ENCODE data around the gene EPHA6.
"Not testable (repeated sequence)": the region's sequence is repeated elsewhere in the genome, so short reads cannot be mapped to it uniquely, and the experiment has no call there.

The EPHA6 gene

DNA sequence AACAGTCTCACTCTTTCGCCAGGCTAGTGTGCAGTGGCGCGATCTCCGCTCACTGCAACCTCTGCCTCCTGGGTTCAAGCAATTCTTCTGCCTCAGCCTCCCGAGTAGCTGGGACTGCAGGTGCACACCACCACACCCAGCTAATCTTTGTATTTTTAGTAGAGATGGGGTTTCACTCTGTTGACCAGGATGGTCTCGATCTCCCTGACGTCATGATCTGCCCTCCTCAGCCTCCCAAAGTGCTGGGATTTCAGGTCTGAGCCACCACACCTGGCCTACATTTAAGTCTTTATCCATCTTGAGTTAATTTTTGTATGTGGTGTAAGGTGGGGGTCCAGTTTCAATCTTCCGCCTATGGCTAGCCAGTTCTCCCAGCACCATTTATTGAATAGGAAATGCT lies 211.2 kb downstream of the EPHA6 start:
- DNase-seq (ENCODE audit: low read depth in 2 of 2) = not testable (repeated sequence)

GRCh38 chr3:97029972-97030371 lies 215.6 kb downstream of the EPHA6 start:
- DNase-seq (ENCODE audit: low read depth in 2 of 2) = no peak

DNA sequence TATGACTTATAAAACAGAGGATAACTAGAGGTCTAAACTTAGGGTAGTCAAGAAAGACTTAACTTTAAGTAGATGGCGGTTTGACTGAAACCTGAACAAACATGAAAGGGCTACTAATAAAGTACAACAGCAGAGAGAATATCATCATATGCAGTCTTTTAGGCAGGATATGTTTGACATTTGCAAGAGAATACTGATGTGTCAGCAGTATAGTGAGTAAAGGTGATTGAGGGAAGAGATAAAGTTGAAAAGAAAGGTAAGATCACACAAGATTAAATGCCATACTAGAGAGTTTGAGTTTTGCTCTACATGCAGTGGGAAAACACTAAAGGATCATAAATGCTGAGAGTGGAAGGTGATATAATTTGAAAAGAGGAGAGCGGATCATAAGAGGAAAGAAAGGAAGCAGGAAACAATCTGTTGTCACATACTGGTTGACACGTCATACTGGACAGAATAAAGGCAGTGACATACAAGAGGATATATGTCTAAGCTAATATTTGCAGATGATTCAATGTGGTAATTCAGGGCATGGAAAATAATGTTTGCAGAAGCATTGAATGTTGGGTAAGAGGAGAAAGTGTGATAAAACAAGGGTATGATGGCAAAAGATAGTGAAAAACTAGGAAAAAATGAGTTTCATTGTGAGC lies 223.0 kb downstream of the EPHA6 start:
- no peak for DNase-seq (ENCODE audit: low read depth in 2 of 2)

GRCh38 chr3:97043411-97043810 lies 229.0 kb downstream of the EPHA6 start:
- DNase-seq (ENCODE audit: low read depth in 2 of 2) = no peak

DNA sequence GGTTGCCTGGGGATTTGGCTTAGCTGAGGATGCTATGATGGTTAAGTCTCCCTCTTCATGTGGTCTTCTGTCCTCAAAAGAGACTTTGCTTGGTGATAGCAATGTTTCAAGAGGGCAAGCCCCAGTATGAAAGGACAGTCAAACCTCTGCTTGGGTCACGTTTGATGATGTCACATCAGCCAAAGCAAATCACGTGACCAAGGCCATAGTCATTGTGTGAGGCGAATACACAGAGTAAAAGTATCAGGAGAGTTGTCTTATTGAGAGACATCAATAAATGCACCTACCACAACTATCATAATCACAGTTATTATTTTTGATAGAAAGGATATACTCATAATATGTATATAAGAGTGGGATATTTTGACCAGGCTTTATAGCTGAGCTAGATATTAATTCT lies 243.0 kb downstream of the EPHA6 start:
- no peak for DNase-seq (ENCODE audit: low read depth in 2 of 2)

DNA sequence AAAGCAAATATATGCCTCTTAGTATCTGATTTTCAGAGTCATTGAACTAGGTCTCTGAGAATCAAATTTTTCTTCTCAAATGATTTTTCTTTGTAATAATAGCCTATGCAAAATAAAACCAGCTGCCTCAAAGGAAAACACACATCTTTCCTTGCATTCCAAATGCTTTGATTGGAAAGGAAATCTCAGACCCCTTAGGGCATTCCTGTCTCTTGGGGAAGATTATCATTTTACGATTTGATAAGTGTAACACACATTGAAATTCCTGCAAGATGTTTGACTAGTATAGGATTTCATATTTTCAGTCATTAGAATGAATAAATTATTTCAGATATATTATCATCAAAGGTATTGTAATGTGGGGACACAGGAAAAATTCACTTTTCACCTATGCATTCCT lies 244.8 kb downstream of the EPHA6 start:
- no peak for DNase-seq (ENCODE audit: low read depth in 2 of 2)

DNA sequence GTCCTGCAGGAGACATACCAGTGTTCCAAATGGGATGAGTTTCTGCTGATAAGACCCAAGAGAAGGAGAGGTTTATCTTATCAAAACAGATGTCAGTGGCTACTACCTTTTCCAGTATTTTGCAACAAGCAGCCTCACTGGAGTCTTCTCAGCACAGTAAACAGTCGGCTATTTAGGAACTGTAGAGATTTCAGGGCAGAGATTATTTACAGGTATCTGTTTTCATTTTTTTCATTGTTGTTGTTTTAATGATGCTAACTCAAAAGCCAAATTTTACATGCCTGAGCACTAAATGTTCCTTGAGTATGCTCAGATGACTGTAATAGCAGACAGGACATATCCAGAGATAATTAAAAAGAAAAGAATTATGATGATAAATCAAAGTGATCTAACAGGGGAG lies 252.1 kb downstream of the EPHA6 start:
- DNase-seq (ENCODE audit: low read depth in 2 of 2) = no peak

DNA sequence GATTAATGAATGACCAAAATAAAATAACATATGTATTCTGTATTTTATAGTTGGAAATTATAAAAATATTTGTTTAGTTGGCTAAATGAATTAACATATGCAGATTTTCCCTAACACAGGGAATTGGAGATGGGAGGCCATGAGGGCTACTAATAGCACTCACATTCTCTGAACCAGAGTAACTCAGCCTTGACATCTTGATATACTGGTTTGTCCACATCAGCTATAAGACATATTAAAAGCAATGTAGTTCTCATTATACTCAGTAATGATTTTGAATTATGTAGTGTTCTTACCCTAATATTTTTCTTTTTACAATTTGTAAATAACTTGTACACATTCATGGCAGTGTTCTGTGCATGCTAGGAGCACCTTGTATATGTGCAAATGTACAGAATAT lies 255.9 kb downstream of the EPHA6 start:
- DNase-seq (ENCODE audit: low read depth in 2 of 2) = no peak

- DNase-seq (ENCODE audit: low read depth in 2 of 2) = no peak
These were observed 260.2 kb downstream of the EPHA6 start for GRCh38 chr3:97074546-97074945.

GRCh38 chr3:97076673-97077072 lies 262.3 kb downstream of the EPHA6 start:
- no peak for DNase-seq (ENCODE audit: low read depth in 2 of 2)

GRCh38 chr3:97089621-97090020 lies 275.2 kb downstream of the EPHA6 start:
- no peak for DNase-seq (ENCODE audit: low read depth in 2 of 2)

DNA sequence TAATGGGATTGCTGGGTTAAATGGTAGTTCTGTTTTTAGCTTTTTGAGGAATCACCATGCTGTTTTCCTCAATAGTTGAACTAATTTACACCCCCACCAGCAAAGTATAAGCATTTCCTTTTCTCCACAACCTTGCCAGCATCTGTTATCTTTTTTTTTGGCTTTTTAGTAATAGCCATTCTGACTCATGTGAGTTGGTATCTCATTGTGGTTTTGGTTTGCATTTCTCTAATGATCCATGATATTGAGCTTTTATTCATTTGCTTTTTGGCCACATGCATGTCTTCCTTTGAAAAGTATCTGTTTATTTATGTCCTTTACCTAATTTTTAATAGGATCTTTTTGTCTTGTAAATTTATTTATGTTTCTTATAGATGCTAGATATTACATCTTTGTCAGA lies 288.2 kb downstream of the EPHA6 start:
- no peak for DNase-seq (ENCODE audit: low read depth in 2 of 2)

GRCh38 chr3:97105989-97106651 lies 291.7 kb downstream of the EPHA6 start:
- DNase-seq (ENCODE audit: low read depth in 2 of 2) = no peak

- no peak for DNase-seq (ENCODE audit: low read depth in 2 of 2)
These were observed 292.2 kb downstream of the EPHA6 start for GRCh38 chr3:97106652-97106989.

GRCh38 chr3:97108136-97108535 lies 293.7 kb downstream of the EPHA6 start:
- DNase-seq (ENCODE audit: low read depth in 2 of 2) = no peak

DNA sequence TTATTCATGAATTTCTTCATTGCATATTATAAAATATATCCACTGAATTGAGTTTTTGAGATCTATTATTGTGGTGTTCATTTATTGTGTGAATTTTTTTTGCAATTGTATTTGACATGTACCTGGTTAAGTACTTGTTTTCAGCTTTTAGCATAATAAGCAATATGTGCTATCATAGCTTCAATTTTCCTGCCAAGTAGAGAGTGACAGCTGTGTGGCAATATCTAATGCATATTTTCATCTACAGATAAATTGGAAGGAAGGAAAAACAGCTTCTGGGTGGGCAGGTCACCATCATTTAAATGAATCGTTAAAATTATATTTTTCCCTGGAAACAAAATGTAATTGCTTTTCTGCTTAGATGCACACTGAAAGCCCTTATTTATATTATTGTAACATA lies 296.9 kb downstream of the EPHA6 start:
- no peak for DNase-seq (ENCODE audit: low read depth in 2 of 2)

- DNase-seq (ENCODE audit: low read depth in 2 of 2) = no peak
These were observed 307.0 kb downstream of the EPHA6 start for GRCh38 chr3:97121386-97121785.

DNA sequence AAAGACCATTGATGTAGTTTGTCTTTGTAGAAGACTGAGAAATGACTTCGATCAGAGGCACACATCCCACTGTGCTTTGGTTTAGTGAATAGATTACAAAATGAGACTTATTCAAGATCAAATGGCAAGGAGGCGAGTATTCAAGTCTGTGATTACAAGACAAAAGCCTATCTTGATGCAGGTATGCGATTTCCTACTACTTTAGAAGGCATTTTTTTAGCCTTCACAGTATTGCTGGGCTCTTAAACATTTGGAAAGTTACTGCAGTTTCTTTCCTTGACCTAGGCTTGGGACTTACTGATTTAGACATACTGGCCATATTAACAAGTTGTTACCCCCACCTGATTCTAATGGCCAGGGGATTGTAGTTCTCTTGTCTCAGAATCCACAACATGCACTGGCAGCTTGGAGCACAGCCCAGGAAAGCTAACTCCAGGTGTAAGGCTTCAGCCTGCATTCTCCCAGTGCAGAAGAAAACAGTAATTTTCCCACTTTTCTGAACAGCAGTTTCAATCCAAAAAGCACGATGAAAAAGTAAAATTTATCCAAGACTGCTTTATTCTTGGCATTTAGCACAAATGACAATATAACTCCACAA lies 311.6 kb downstream of the EPHA6 start:
- DNase-seq (ENCODE audit: low read depth in 2 of 2) = no peak

GRCh38 chr3:97131476-97131875 lies 317.1 kb downstream of the EPHA6 start:
- DNase-seq (ENCODE audit: low read depth in 2 of 2) = no peak

DNA sequence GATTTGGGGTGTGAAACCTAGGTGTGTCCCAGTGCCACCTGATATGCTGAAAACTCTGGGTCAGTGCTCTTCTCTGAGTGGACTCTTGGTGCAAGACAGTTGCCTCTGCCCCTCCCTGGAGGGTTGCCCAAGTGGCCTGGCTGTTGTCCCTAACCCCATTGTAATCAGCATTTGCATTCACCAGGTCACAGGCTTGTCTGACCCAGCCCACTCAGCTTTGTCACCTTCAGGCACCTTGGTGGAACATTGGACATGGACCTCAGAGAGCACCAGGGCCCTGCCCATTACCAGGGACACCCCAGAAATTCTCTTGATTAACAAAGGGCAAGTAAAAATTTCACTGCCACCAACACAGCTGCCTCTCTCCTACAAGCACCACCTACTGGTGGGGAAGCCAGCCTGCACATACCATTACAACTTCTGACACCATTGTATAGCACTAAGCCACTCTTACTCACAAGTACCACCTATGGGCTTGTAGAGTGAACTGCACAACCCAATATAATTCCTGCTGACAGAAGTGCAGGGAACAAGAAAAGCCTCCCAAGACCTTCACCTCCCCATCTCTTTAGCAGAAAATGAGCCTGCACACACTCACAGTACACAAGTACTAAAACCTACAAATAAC lies 324.6 kb downstream of the EPHA6 start:
- DNase-seq (ENCODE audit: low read depth in 2 of 2) = no peak

DNA sequence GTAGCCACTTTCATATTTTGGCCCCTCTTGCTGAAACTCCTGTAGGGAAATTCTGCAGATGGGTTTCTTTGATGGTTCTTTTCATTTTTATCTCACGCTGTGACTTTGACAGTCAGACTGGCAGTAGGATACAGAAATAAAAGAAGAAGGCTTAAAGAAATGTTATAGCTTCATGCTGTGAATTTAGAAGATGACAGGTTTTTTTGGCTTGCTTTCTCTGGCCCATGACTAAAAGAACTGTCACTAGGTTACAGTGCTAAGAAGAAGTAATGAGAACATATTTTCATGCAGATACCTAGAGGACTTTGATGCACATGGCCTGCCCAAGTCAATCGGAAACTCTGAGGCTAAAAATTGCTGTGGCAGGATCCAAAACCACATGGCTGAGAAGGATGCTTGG lies 334.5 kb downstream of the EPHA6 start:
- DNase-seq (ENCODE audit: low read depth in 2 of 2) = no peak

- no peak for DNase-seq (ENCODE audit: low read depth in 2 of 2)
These were observed 346.8 kb downstream of the EPHA6 start for GRCh38 chr3:97161169-97161568.

DNA sequence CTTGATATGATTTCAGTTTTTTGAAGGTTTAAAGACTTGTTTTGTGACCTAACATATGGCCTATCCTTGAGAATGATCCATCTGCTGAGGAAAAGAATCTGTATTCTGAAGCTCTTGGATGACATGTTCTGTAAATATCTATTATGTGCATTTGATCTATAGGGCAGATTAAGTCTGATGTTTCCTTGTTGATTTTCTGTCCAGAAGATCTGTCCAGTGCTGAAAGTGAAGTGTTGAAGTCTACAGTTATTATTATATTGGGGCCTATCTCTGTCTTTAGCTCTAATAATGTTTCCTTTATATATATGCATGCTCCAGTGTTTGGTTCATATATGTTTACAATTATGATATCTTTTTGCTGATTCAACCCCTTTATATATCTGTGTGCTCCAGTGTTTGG lies 362.8 kb downstream of the EPHA6 start:
- no peak for DNase-seq (ENCODE audit: low read depth in 2 of 2)

Data from stimulated activated CD8-positive, alpha-beta memory T cell treated with anti-CD3 and anti-CD28 coated beads, Interleukin-15, amount 100 ng/mL, for 48 hours (primary cell).